A673 (cell line): ENCODE measurements around the gene ATG16L2.

Experiments used
- CTCF ChIP-seq: fragments of 300-800, 200-600 bp; sonication (generic); conservative IDR thresholded peaks from 2 replicates; pipeline ENCODE4 v1.5.1; 2017; ENCODE audit warnings: low read depth, mild to moderate bottlenecking, antibody characterized with exemption, low read length, moderate library complexity, mixed read lengths
- EZH2 ChIP-seq: fragments of 200-600 bp; sonication (generic); IDR thresholded peaks from 2 replicates; pipeline ENCODE4 v1.6.1; 2017; ENCODE audit warnings: borderline replicate concordance, low read depth, mild to moderate bottlenecking, mixed read lengths, antibody characterized with exemption, low read length; ENCODE audit not compliant: poor library complexity, severe bottlenecking

GRCh38 chr11:72872012-72872411, 57.8 kb downstream of the ATG16L2 start:
- TF ChIP-seq EZH2 (no peak), CTCF (no peak)
